Endothelial cell (in vitro differentiated cells): ENCODE measurements around the gene ARHGAP12. TPM values are rescaled to one million over a fixed set of nuclear protein-coding genes. Genes with fewer than 3 reads are reported as not detected.

Experiments
- DNase-seq: peaks from one replicate; pipeline ENCODE4 v3.0.0; 2021; ENCODE audit warnings: low spot score
- H3K27ac Mint-ChIP-seq: one replicate; pipeline ENCODE4 v1.8.0; 2021; ENCODE audit warnings: mixed read lengths, inconsistent platforms; ENCODE audit not compliant: unreplicated experiment
- H3K27me3 Mint-ChIP-seq: one replicate; pipeline ENCODE4 v1.8.0; 2021; ENCODE audit warnings: mild to moderate bottlenecking, moderate library complexity, mixed read lengths, inconsistent platforms; ENCODE audit not compliant: unreplicated experiment
- H3K36me3 Mint-ChIP-seq: one replicate; pipeline ENCODE4 v1.8.0; 2021; ENCODE audit warnings: mild to moderate bottlenecking, low read depth, mixed read lengths, inconsistent platforms; ENCODE audit not compliant: unreplicated experiment
- H3K4me1 Mint-ChIP-seq: one replicate; pipeline ENCODE4 v1.8.0; 2021; ENCODE audit warnings: mild to moderate bottlenecking, mixed read lengths, inconsistent platforms; ENCODE audit not compliant: unreplicated experiment
- H3K4me3 Mint-ChIP-seq: one replicate; pipeline ENCODE4 v1.8.0; 2021; ENCODE audit warnings: mild to moderate bottlenecking, mixed read lengths, inconsistent platforms; ENCODE audit not compliant: unreplicated experiment
- H3K9me3 Mint-ChIP-seq: one replicate; pipeline ENCODE4 v1.8.0; 2021; ENCODE audit warnings: mixed read lengths, inconsistent platforms; ENCODE audit not compliant: unreplicated experiment
- total RNA-seq: library from RNA; stranded (reverse); fragmentation: NEBNext Ultra II Directional; extraction: Animal tissue kit (Norgen Biotek cat#: 25700); gene quantifications from one replicate; pipeline ENCODE4 v1.2.1, GENCODE V29; 2021; ENCODE audit not compliant: unreplicated experiment
- TF ChIP-seq, protein P1 (sequence below): fragments of 200-600 bp; sonication (generic); IDR thresholded peaks from one replicate; pipeline ENCODE4 v1.5.0; 2021; ENCODE audit warnings: antibody characterized with exemption; ENCODE audit not compliant: unreplicated experiment

Gene ARHGAP12
- total RNA-seq, 1 donor from 2014 or later: 39.0 TPM

- no peak for DNase-seq
- H3K4me3 Mint-ChIP-seq: no peak overlapping the region
Measured at GRCh38 chr10:31961277-31962074, 32.8 kb upstream of the ARHGAP12 start.

GRCh38 chr10:31959461-31960173 lies 31.0 kb upstream of the ARHGAP12 start:
- Mint-ChIP-seq H3K4me3 (no peak overlapping the region), H3K27me3 (peaks cover 5% of the 10 kb centered on the region), H3K36me3 (peaks cover 10% of the 10 kb centered on the region), H3K4me1 (peaks cover 10% of the 10 kb centered on the region), H3K9me3 (peaks cover under 1% of the 10 kb centered on the region), H3K27ac (no peak overlapping the region)
- no peak for DNase-seq
- TF ChIP-seq, protein P1, sequence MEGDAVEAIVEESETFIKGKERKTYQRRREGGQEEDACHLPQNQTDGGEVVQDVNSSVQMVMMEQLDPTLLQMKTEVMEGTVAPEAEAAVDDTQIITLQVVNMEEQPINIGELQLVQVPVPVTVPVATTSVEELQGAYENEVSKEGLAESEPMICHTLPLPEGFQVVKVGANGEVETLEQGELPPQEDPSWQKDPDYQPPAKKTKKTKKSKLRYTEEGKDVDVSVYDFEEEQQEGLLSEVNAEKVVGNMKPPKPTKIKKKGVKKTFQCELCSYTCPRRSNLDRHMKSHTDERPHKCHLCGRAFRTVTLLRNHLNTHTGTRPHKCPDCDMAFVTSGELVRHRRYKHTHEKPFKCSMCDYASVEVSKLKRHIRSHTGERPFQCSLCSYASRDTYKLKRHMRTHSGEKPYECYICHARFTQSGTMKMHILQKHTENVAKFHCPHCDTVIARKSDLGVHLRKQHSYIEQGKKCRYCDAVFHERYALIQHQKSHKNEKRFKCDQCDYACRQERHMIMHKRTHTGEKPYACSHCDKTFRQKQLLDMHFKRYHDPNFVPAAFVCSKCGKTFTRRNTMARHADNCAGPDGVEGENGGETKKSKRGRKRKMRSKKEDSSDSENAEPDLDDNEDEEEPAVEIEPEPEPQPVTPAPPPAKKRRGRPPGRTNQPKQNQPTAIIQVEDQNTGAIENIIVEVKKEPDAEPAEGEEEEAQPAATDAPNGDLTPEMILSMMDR: no peak

More at GRCh38 chr10:31961277-31962074, 32.8 kb upstream of the ARHGAP12 start:
- no peak overlapping the region for H3K27ac Mint-ChIP-seq
- H3K9me3 Mint-ChIP-seq: no peaks in the 10 kb centered on the region
- peaks cover 1% of the 10 kb centered on the region for H3K36me3 Mint-ChIP-seq
- peaks cover 3% of the 10 kb centered on the region for H3K27me3 Mint-ChIP-seq
- TF ChIP-seq, protein P1: no peak
- peaks cover 10% of the 10 kb centered on the region for H3K4me1 Mint-ChIP-seq

GRCh38 chr10:31958856-31959255 lies 30.2 kb upstream of the ARHGAP12 start:
- TF ChIP-seq, protein P1: no peak
- Mint-ChIP-seq H3K27me3 (peaks cover 9% of the 10 kb centered on the region), H3K4me3 (no peak overlapping the region), H3K27ac (no peak overlapping the region), H3K4me1 (peaks cover 11% of the 10 kb centered on the region), H3K36me3 (peaks cover 18% of the 10 kb centered on the region), H3K9me3 (peaks cover 8% of the 10 kb centered on the region)
- DNase-seq: no peak

GRCh38 chr10:31956200-31956946 lies 27.7 kb upstream of the ARHGAP12 start:
- no peak for DNase-seq
- H3K9me3 Mint-ChIP-seq: peaks cover 9% of the 10 kb centered on the region
- peaks cover 25% of the 10 kb centered on the region for H3K36me3 Mint-ChIP-seq
- TF ChIP-seq, protein P1: no peak
- peaks cover 8% of the 10 kb centered on the region for H3K4me1 Mint-ChIP-seq
- no peak overlapping the region for H3K4me3 Mint-ChIP-seq
- H3K27me3 Mint-ChIP-seq: peaks cover 12% of the 10 kb centered on the region
- H3K27ac Mint-ChIP-seq: no peak overlapping the region
